Body of pancreas (tissue), 4 donors: ENCODE measurements around the gene C8B.
A peak's percentile ranks its signal among the peaks of the same experiment; 100 is the strongest.

Source experiments
- CTCF ChIP-seq, 7 experiments: fragments of 450-650 bp in 4 of 7; fragments of 200-600 bp in 3 of 7; sonication (generic) in 3 of 7; IDR thresholded peaks; one replicate each; pipeline ENCODE4 v1.5.1; 2016 to 2019; ENCODE audit warnings: antibody characterized with exemption in 7 of 7
- POLR2A ChIP-seq, 3 donors: fragments of 450-650 bp; IDR thresholded peaks; one replicate each; pipeline ENCODE4 v1.6.1; 2016; ENCODE audit warnings: antibody characterized with exemption in 3 of 3, mild to moderate bottlenecking in 2 of 3

GRCh38 chr1:56967900-56968832 is 2.4 kb upstream of the C8B start:
- TF ChIP-seq CTCF (IDR thresholded peaks at IDR 0.05) (peak; percentile 68 to 80 (median 73)), POLR2A (IDR thresholded peaks at IDR 0.05) (no peak)
